HG02852 (cell line): ENCODE results near the gene TAF4B.
A peak's percentile ranks its signal among the peaks of the same experiment; 100 is the strongest.
"Not testable (repeated sequence)": the region's sequence is repeated elsewhere in the genome, so short reads cannot be mapped to it uniquely, and the experiment has no call there.

Experiments
- ATAC-seq: cut with Tn5 transposase; IDR thresholded peaks from one replicate; pipeline ENCODE4 v1.9.1; 2021; ENCODE audit warnings: mild to moderate bottlenecking, moderate library complexity; ENCODE audit not compliant: unreplicated experiment

The TAF4B gene

GRCh38 chr18:26370037-26370436 is 143.8 kb downstream of the TAF4B start:
- ATAC-seq, result no peak

DNA sequence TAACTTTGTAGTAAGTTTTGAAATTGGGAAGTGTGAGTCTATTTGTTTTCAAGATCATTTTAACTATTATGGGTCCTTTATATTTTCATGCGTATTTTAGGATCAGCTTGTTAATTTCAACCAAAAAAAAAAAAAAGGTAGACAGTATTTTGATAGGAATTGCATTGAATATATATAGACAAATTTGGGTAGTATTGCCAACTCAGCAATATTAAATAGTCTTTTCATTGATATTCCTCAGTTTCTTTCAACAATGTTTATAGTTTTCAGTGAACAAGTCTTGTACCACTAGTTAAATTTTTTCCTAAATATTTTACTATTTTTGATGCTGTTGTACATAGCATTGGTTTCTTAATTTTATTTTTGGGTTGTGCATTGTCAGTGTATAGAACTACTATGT is 149.9 kb downstream of the TAF4B start:
- no peak for ATAC-seq

- ATAC-seq, result no peak
Observed at GRCh38 chr18:26378701-26379100, 152.5 kb downstream of the TAF4B start.

GRCh38 chr18:26381555-26381954 is 155.3 kb downstream of the TAF4B start:
- ATAC-seq, result not testable (repeated sequence)

GRCh38 chr18:26383454-26384270 is 157.4 kb downstream of the TAF4B start:
- ATAC-seq, result peak; percentile 81

DNA sequence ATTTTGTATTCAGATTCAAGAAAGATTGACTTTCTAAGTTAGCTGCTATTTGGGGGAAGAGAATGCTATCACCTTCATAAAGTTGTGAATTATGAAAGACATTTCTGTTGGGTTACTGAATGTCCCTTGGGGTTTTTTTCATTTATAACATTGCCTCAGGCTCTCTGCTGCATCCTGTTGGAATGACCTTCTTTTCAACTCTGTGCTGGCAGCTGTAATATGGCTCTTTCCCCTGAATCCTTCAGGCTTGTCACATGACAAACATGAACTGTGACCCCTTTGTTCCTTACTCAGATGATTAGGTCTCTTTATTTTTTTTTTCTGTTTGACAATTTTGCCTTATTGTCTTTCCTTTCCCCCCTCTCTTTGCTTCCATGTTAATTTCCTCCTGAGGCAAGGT is 159.8 kb downstream of the TAF4B start:
- no peak for ATAC-seq

DNA sequence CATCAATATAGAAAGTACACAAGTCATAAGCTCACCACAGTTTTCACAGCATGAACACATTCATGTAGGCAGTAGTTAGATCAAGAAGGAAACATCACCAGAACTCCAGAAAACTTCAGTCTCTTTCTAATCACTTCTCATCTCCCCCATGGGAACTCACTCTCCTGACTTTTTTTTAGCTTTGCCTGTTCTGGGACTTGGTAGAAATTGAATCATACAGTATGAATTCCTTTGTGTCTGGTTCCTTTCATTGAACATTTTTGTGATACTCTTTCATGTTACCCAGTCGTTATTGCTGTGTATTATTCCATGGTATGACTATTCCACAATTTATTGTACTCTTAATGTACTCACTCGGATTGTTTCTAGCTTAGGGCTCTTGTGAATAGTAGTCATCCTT is 160.2 kb downstream of the TAF4B start:
- no peak for ATAC-seq

GRCh38 chr18:26394047-26394654 is 167.9 kb downstream of the TAF4B start:
- ATAC-seq, result no peak

GRCh38 chr18:26397019-26397418 is 170.8 kb downstream of the TAF4B start:
- ATAC-seq, result no peak

DNA sequence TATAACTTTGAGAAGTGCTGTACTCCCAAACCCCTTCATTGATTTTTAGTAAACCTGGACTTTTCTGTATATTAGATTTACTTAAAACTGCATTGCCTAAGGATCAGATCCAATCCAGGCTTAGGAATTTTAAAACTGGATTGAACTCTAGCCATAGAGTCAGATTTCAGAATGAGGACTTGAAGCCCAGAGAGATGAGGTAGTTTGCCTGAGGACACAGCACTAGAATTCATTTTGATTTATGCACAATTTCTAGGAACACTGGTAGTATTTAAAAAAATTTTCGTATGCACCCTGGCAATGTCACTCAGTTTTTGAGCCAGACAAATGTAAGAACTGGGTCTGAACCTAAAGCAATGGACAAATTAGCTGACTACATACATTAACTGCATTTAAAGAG is 177.2 kb downstream of the TAF4B start:
- no peak for ATAC-seq

DNA sequence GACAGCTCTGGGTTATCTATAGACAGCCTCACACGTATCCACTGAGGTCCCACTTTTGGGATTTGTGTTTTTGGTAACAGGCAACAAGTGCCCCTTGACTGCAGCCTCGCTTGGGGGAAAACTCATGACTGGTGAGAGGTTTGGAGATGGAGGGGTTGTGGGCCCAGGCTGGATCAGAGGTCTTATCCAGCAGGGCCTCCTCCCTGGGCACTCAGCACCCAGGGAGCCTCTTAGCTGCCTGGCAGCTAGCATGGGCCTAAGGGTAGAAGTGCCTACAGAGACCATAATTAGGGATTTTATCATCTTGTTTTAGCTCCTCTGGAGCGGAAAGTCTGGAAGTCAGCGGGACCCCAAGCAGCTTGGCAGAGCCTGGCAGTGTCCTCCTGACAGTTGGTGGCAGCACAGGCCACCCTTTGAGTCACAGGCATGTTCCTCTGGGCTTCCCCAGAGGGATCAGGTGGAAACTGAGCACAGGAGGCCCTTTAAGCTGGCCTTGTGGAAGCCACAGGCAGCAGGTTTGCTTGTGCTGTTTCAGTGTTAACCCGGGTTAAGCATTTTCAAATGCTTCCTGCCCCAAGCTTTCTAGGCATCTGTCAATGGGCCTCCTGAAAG is 179.1 kb downstream of the TAF4B start:
- ATAC-seq, result peak; percentile 87

GRCh38 chr18:26406324-26406723 is 180.1 kb downstream of the TAF4B start:
- ATAC-seq, result no peak

- ATAC-seq, result no peak
Observed at GRCh38 chr18:26406854-26407517, 180.7 kb downstream of the TAF4B start.

DNA sequence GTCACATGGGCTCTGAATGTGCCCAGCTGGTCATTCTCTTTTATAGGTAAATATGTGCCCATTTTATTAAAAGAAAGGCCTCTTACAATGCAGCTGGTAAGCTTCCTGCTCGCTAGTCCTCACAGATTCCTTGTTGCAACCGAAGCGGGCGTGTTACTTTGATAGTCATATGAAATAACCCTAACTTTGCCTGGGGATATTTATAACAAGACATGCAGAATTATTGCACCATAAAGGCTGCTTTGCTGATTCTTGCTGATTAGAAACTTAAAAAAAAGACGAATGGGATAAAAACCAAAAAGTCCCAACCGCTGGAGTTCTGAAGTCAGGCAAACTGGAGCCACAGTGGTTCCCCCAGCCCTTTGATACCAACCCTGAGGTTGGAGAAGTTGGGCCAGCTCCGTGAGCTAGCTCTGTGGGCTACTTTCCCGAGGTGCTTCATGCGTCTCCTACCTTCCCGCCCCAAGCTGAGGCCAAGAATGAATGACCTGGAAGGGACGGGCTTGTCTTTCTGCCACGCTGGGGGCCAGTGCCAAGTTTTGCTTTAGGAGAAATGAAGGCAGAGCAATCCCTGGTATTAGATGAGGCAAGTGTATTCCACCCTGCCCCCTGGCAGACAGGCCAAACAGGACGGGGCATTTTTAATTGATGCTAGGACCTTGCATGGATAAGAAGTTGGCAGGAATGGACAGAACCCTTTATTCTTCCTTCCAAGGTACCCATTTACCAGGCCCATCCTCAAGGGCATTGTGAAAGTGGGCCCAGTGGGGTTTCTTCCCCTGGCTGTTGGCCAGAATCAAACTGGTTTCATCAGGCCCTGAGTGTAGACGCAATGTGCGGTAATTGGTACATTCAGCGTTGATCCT is 181.7 kb downstream of the TAF4B start:
- no peak for ATAC-seq

GRCh38 chr18:26409091-26409490 is 182.8 kb downstream of the TAF4B start:
- no peak for ATAC-seq

- ATAC-seq, result no peak
Observed at GRCh38 chr18:26414901-26415440, 188.7 kb downstream of the TAF4B start.

- no peak for ATAC-seq
Observed at GRCh38 chr18:26415631-26416030, 189.4 kb downstream of the TAF4B start.

GRCh38 chr18:26416652-26417150 is 190.5 kb downstream of the TAF4B start:
- no peak for ATAC-seq

DNA sequence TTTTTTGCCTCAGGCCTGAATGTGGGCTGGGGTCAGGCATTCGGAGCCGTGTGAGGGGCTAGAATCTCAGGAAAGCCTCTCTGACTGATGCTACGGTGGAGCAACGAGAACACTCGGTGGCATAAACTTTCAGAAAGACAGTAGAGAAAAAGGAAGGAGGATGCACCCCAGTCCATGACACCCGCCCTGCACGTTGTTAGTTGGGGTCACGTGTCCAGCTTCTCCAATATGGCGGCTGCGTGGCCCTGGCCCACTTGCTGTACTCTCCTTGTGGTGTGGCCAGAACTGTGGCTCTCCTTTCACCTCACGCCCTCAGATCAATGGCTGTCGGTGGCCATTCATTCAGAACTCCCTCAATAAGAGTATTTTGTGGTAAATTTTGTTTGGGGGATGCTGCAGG is 190.9 kb downstream of the TAF4B start:
- no peak for ATAC-seq

DNA sequence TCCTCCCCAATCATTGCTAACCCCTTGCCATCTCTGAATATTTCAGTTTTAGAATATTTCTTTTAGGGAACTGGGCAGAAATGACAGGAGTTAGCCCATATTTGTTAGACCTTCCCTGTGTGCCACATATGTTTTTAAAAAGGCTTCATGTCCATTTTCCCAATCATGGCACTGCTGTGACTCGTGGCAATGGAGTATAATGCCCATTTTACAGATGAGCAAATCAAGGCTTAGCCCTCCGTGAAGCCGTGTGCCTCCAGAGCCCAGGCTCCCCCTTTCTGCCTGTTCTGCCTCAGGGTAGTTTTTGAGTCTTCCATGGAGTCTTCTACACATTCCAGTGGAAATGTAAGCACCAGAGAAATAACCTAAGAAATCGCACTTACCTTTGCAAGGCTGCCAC is 192.0 kb downstream of the TAF4B start:
- ATAC-seq, result no peak
